ENCODE results near the gene ZMYND19.

- no peak for TF ChIP-seq CTCF (IDR thresholded peaks at IDR 0.05)
- TF ChIP-seq POLR2A (IDR thresholded peaks at IDR 0.05): no peak
Measured at GRCh38 chr9:137545123-137545522, 45.2 kb downstream of the ZMYND19 start.

All from adrenal gland (tissue), 5 donors.